HepG2 (cell line): ENCODE data around the gene LITAF. TPM values are rescaled to one million over a fixed set of nuclear protein-coding genes. Genes with fewer than 3 reads are reported as not detected.
A peak's percentile ranks its signal among the peaks of the same experiment; 100 is the strongest.

Source experiments
- ATAC-seq: fragments of 200-7000 bp; cut with Tn5 transposase; 3 replicates; pipeline ENCODE4 v1.9.1; 2020; ENCODE audit warnings: mild to moderate bottlenecking, moderate library complexity
- BruUV-seq: library from RNA; stranded (reverse); fragments of 400-500 nt; replicated peaks from 2 replicates; lab custom pipeline; 2021; lab: Mats Ljungman, UMichigan
- CTCF ChIA-PET: fragments of 300-600 bp; formaldehyde crosslinking; extraction: SDS; loops from one replicate; lab custom pipeline; 2021; ENCODE audit warnings: low total read pairs, inconsistent platforms, low intra/inter-chr PET ratio; lab: Yijun Ruan, JAX
- POLR2A ChIA-PET: fragments of 350-600 bp; sonication (Branson Sonifier 250); formaldehyde crosslinking; loops from one replicate; lab custom pipeline; 2020; ENCODE audit warnings: antibody characterized with exemption, inconsistent platforms; lab: Yijun Ruan, JAX
- DNase-seq: peaks from one replicate; pipeline ENCODE4 v3.0.0-alpha.2; 2015; ENCODE audit warnings: low spot score
- FAIRE-seq: peaks from 3 replicates; lab custom pipeline; 2011; peaks lifted over from hg19 to GRCh38; lab: Jason Lieb, UNC
- H2AFZ ChIP-seq: one replicate; pipeline ENCODE4 v1.6.1; 2011; ENCODE audit warnings: low read length, inconsistent platforms
- H3K27ac ChIP-seq: fragments of 300-600 bp; 3 replicates; pipeline ENCODE4 v1.8.0; 2011; ENCODE audit warnings: mixed run types, mild to moderate bottlenecking, mixed read lengths, low read length, inconsistent platforms; ENCODE audit not compliant: insufficient read depth; ENCODE audit errors: extremely low read length
- H3K27me3 ChIP-seq, 2 experiments: fragments of 200-600 bp in 1 of 2; 2 replicates in 1 of 2; 3 replicates in 1 of 2; pipeline versions ENCODE4 v1.6.0 to v1.8.0; 2011; ENCODE audit warnings: low read length in 2 of 2, mild to moderate bottlenecking in 2 of 2, moderate library complexity in 2 of 2, inconsistent platforms in 1 of 2; ENCODE audit not compliant: insufficient read depth in 2 of 2, control insufficient read depth in 1 of 2
- H3K36me3 ChIP-seq, 2 experiments: fragments of 200-600 bp in 1 of 2; replicated peaks in 1 of 2; 2 replicates in 1 of 2; 3 replicates in 1 of 2; pipeline versions ENCODE4 v1.5.1 to v1.8.0; 2011; ENCODE audit warnings: low read length in 2 of 2, inconsistent platforms in 1 of 2; ENCODE audit not compliant: insufficient read depth in 2 of 2, control insufficient read depth in 1 of 2
- H3K4me1 ChIP-seq: 2 replicates; pipeline ENCODE4 v1.5.1; 2012; ENCODE audit warnings: low read length, inconsistent platforms; ENCODE audit not compliant: insufficient read depth
- H3K4me2 ChIP-seq: 2 replicates; pipeline ENCODE4 v1.6.0; 2011; ENCODE audit warnings: low read depth, low read length, inconsistent platforms
- H3K4me3 ChIP-seq, 3 experiments: fragments of 200-600 bp in 1 of 3; sonication (generic), shearing (Covaris generic) in 1 of 3; replicated peaks in 1 of 3; 2 replicates each; pipeline ENCODE4 v1.5.1; 2011 to 2016; ENCODE audit warnings: low read length in 3 of 3, inconsistent platforms in 2 of 3, low read depth in 2 of 3, mild to moderate bottlenecking in 2 of 3, control low read depth in 1 of 3, mixed read lengths in 1 of 3; ENCODE audit not compliant: insufficient read depth in 1 of 3
- H3K79me2 ChIP-seq: one replicate; pipeline ENCODE4 v1.6.1; 2011; ENCODE audit warnings: low read length, inconsistent platforms; ENCODE audit not compliant: insufficient read depth
- H3K9ac ChIP-seq: 2 replicates; pipeline ENCODE4 v1.6.0; 2011; ENCODE audit warnings: mild to moderate bottlenecking, low read depth, low read length, inconsistent platforms; ENCODE audit not compliant: insufficient read depth
- H3K9me3 ChIP-seq: 2 replicates; pipeline ENCODE4 v1.5.1; 2012; ENCODE audit warnings: mild to moderate bottlenecking, low read length
- H4K20me1 ChIP-seq: 2 replicates; pipeline ENCODE4 v1.6.0; 2011; ENCODE audit warnings: inconsistent platforms, mild to moderate bottlenecking, low read length, moderate library complexity; ENCODE audit not compliant: insufficient read depth
- MTA3 ChIP-seq: sonication (generic); formaldehyde crosslinking; IDR thresholded peaks from 2 replicates; pipeline ENCODE4 v1.4.0; 2020; ENCODE audit warnings: missing genetic modification reagents
- TGIF2 ChIP-seq: IDR thresholded peaks from 2 replicates; pipeline ENCODE4 v1.6.1; 2016; ENCODE audit warnings: control low read depth, missing compliant biosample characterization
- ZNF468 ChIP-seq: sonication (generic); formaldehyde crosslinking; IDR thresholded peaks from 2 replicates; pipeline ENCODE4 v1.8.0; 2022; ENCODE audit warnings: mild to moderate bottlenecking, moderate library complexity, missing genetic modification reagents
- WGBS: methylation state at CpG from one replicate; pipeline ENCODE4 v1.1.6; 2017; ENCODE audit warnings: low lambda C conversion rate; 5-methylcytosine and 5-hydroxymethylcytosine counted together
- in situ Hi-C: cut with HindIII; loops from 2 replicates; pipeline ENCODE4 v1.10.0; 2017; ENCODE audit warnings: low pct_unique_long_range_greater_than_20kb; ENCODE audit not compliant: extremely low pct_ligation_motif_present
- intact Hi-C: fragments of 100-400 bp; cut with micrococcal nuclease; formaldehyde crosslinking; loops from one replicate; pipeline ENCODE4 v1.10.0; 2022; ENCODE audit not compliant: unreplicated experiment
- polyA plus RNA-seq, 8 experiments: library from polyadenylated mRNA; depleted of rRNA in 3 of 8; stranded (reverse) in 7 of 8; unstranded in 1 of 8; fragments of >200 nt; fragmentation: Illumina TruSeq in 4 of 8; extraction: Trizol in 4 of 8; gene quantifications; 2 replicates each; pipeline versions ENCODE4 v1.2.1 to v1.2.3, GENCODE V29; 2011 to 2016; ENCODE audit warnings: low read depth in 4 of 8, missing spikeins in 1 of 8, mixed read lengths in 1 of 8; ENCODE audit not compliant: insufficient read depth in 1 of 8
- total RNA-seq, 5 experiments: library from RNA; depleted of rRNA; stranded (reverse); fragments of >200 nt; fragmentation: Illumina TruSeq; extraction: Trizol; gene quantifications; 2 replicates each; pipeline ENCODE4 v1.2.3, GENCODE V29; 2016; ENCODE audit warnings: low read depth in 1 of 5
- TF ChIP-seq, protein P1 (sequence below): sonication (generic); formaldehyde crosslinking; IDR thresholded peaks from 2 replicates; pipeline ENCODE4 v1.5.0; 2020; ENCODE audit warnings: mild to moderate bottlenecking, missing genetic modification reagents, moderate library complexity
- TF ChIP-seq, protein P2 (sequence below): sonication (generic); formaldehyde crosslinking; IDR thresholded peaks from 2 replicates; pipeline ENCODE4 v1.5.0; 2020; ENCODE audit warnings: mild to moderate bottlenecking, missing genetic modification reagents, borderline replicate concordance

Gene LITAF
- total and polyA plus RNA-seq, 2 of the 13 experiments (the other 11 are each of a cell fraction or from before 2014, with no cell fraction given), result 80.1 to 141 TPM

DNA sequence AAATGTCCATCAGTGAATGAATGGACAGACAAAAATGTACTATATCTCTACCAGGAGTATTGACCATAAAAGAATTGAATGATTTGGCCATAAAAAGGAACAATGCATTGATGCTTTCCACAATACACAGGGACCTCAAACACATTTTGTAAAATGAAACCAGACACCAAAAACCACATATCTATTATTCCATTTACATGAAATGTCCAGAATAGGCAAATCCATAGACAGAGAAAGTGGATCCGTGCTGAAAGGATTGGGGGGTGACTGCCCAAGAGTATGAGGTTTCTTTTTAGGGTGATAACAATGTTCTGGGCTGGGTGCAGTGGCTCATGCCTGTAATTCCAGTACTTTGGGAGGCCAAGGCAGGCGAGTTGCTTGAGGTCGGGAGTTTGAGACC, 6.9 kb upstream of the LITAF start:
- CTCF ChIA-PET, result no interaction called here

More for the DNA sequence above, 6.9 kb upstream of the LITAF start:
- H3K4me1 ChIP-seq, result peaks cover 51% of the 10 kb centered on the region
- H3K9me3 ChIP-seq, result peaks cover 4% of the 10 kb centered on the region; the same call in 1 of the 2 replicates
- in situ Hi-C loops, result no loop called here
- H3K27me3 ChIP-seq, result peaks cover 6 to 42% of the 10 kb centered on the region in 2 experiments
- FAIRE-seq (no peak), ATAC-seq (no peak)
- 39% methylated on average over 3 of the region's 3 CpGs for WGBS
- no peak overlapping the region for H2AFZ ChIP-seq
- no peaks in the 10 kb centered on the region for H4K20me1 ChIP-seq
- H3K36me3 ChIP-seq, result no peaks in the 10 kb centered on the region
- BruUV-seq, result no TSS peak
- H3K9ac ChIP-seq, result no peak overlapping the region
- TF ChIP-seq, protein P1, sequence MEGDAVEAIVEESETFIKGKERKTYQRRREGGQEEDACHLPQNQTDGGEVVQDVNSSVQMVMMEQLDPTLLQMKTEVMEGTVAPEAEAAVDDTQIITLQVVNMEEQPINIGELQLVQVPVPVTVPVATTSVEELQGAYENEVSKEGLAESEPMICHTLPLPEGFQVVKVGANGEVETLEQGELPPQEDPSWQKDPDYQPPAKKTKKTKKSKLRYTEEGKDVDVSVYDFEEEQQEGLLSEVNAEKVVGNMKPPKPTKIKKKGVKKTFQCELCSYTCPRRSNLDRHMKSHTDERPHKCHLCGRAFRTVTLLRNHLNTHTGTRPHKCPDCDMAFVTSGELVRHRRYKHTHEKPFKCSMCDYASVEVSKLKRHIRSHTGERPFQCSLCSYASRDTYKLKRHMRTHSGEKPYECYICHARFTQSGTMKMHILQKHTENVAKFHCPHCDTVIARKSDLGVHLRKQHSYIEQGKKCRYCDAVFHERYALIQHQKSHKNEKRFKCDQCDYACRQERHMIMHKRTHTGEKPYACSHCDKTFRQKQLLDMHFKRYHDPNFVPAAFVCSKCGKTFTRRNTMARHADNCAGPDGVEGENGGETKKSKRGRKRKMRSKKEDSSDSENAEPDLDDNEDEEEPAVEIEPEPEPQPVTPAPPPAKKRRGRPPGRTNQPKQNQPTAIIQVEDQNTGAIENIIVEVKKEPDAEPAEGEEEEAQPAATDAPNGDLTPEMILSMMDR (CRISPR knock-in tag), result no peak
- TF ChIP-seq MTA3 (CRISPR knock-in tag), result no peak
- TF ChIP-seq, protein P2, sequence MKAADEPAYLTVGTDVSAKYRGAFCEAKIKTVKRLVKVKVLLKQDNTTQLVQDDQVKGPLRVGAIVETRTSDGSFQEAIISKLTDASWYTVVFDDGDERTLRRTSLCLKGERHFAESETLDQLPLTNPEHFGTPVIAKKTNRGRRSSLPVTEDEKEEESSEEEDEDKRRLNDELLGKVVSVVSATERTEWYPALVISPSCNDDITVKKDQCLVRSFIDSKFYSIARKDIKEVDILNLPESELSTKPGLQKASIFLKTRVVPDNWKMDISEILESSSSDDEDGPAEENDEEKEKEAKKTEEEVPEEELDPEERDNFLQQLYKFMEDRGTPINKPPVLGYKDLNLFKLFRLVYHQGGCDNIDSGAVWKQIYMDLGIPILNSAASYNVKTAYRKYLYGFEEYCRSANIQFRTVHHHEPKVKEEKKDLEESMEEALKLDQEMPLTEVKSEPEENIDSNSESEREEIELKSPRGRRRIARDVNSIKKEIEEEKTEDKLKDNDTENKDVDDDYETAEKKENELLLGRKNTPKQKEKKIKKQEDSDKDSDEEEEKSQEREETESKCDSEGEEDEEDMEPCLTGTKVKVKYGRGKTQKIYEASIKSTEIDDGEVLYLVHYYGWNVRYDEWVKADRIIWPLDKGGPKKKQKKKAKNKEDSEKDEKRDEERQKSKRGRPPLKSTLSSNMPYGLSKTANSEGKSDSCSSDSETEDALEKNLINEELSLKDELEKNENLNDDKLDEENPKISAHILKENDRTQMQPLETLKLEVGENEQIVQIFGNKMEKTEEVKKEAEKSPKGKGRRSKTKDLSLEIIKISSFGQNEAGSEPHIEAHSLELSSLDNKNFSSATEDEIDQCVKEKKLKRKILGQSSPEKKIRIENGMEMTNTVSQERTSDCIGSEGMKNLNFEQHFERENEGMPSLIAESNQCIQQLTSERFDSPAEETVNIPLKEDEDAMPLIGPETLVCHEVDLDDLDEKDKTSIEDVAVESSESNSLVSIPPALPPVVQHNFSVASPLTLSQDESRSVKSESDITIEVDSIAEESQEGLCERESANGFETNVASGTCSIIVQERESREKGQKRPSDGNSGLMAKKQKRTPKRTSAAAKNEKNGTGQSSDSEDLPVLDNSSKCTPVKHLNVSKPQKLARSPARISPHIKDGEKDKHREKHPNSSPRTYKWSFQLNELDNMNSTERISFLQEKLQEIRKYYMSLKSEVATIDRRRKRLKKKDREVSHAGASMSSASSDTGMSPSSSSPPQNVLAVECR (CRISPR knock-in tag), result no peak
- TF ChIP-seq ZNF468 (CRISPR knock-in tag), result no peak
- no peak for TF ChIP-seq TGIF2 (CRISPR knock-in tag)
- TF ChIP-seq, all 625 proteins: peak for 0
- DNase-seq, result no peak
- no peak overlapping the region for H3K4me3 ChIP-seq
- intact Hi-C loops, result no loop called here
- H3K4me2 ChIP-seq, result peak overlapping the region; percentile 0; the same call in 1 of the 2 replicates
- POLR2A ChIA-PET, result no interaction called here
- no peaks in the 10 kb centered on the region for H3K79me2 ChIP-seq
- no peak overlapping the region for H3K27ac ChIP-seq
